ENCODE measurements around the gene PRKCZ. TPM values are rescaled to one million over a fixed set of nuclear protein-coding genes. Genes with fewer than 3 reads are reported as not detected.
A peak's percentile ranks its signal among the peaks of the same experiment; 100 is the strongest.

The PRKCZ gene
- total and polyA plus RNA-seq, 9 donors: 3.4 to 16.1 (median 5.8) TPM

DNA sequence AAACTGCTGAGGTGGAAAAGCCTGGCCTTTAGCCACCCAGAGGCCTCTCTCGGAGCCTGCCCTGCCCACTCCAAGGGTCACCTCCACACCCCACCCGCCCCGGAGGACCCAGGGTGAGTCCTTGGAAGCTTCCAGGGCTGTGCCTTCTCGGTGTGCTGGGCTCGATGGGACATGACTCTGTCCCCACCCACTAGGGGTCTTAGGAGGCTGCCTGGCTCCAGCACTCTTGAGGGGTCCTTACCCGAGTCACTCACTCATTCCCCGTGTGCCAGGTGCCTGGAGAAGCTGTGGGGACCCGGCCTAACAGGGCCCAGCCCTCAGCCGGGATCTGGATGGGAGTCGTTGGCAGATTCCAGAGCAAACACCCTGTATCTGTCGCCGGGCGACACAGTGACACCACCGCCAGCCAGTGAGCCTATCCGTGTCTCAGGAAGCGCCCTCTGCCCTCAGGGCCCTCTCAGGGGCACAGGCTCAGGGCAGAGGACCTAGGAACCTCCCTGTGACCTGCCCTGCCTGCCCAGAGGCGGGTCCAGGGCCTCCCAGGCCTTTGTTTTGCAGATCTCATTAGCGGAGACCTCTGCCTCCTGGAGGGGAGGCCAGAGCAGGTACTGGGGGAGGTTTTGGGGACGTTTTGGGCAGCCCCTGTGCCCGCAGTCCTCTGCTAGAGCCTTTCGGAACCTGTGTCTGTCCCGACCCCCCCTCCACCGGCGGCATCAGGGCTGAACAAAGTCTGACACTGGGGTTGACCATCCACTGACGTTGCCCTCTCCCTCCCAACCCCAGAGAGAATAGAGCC lies 3.1 kb upstream of the PRKCZ start:
- Histone ChIP-seq H3K27ac (no peak overlapping the region), H3K9me3 (no peaks in the 10 kb centered on the region), H3K4me1 (ENCODE audit: insufficient read depth) (peaks cover 4% of the 10 kb centered on the region), H3K27me3 (no peaks in the 10 kb centered on the region), H3K36me3 (no peaks in the 10 kb centered on the region), H3K4me3 (no peak overlapping the region)
- 51 to 62% (median 51%) methylated on average over 25 of the region's 25 CpGs for WGBS, 3 donors
- intact Hi-C loops (cut with DNase I): loop anchor here (5.0 kb wide), 4 partner anchors 85 to 105 kb away; no protein-coding TSS in a partner anchor
- no peak for DNase-seq
- TF ChIP-seq POLR2A (IDR thresholded peaks at IDR 0.05) (no peak), EP300 (IDR thresholded peaks at IDR 0.05) (no peak)
- TF ChIP-seq, protein P1, sequence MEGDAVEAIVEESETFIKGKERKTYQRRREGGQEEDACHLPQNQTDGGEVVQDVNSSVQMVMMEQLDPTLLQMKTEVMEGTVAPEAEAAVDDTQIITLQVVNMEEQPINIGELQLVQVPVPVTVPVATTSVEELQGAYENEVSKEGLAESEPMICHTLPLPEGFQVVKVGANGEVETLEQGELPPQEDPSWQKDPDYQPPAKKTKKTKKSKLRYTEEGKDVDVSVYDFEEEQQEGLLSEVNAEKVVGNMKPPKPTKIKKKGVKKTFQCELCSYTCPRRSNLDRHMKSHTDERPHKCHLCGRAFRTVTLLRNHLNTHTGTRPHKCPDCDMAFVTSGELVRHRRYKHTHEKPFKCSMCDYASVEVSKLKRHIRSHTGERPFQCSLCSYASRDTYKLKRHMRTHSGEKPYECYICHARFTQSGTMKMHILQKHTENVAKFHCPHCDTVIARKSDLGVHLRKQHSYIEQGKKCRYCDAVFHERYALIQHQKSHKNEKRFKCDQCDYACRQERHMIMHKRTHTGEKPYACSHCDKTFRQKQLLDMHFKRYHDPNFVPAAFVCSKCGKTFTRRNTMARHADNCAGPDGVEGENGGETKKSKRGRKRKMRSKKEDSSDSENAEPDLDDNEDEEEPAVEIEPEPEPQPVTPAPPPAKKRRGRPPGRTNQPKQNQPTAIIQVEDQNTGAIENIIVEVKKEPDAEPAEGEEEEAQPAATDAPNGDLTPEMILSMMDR (IDR thresholded peaks at IDR 0.05): no peak

DNA sequence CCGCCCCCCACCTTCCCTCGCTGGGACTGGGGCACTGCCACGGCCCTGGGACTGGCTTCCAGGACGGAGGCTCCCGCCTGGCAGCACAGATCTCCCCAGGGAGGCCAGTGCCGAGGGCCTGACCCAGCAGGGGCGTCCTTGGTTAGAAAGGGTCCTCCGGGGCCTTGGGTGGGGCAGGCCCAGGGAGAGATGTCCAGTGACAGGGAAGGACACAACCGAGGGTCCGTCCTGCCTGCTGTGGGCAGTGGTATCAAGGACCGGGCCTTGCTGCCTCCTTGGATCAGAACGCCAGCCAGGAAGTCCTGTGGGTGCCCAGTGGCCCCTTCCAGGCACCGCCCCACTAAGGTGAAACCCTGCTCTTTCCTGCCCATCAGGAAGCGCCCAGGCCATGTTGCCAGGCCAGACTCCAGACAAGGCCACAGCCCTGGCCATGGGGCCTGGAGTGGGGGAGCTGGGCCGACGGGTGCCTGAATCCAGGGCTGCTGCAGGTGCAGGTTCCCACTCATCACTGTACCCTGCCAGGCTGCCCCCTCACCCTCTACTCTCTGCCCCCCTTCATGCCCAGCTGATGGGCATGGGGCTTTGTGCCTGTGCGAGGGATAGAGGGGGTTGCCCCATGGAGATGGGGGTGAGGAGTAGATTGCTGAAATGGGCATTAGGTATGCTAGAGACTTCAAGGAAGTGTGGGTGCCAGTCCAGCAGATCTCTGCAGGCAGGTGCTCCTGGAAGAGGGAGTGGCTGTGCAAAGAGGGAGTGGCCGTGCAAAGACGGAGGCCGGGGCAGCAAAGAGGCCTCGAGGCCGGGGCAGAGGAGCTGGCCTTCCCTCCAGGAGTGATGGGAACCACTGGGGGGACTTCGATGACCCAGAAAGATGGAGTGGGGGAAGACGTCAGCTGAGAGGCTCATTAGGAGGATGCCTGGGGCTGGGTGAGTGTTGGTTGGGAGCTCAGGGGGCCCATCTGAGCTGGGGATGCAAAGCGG lies 2.2 kb upstream of the PRKCZ start:
- H3K36me3 ChIP-seq: no peaks in the 10 kb centered on the region
- no peak for DNase-seq
- peaks cover 4% of the 10 kb centered on the region for H3K4me1 ChIP-seq (ENCODE audit: insufficient read depth)
- 65 to 68% (median 67%) methylated on average over 22 to 25 of the region's 25 CpGs for WGBS, 3 donors
- intact Hi-C loops (cut with DNase I): loop anchor here (5.0 kb wide), 4 partner anchors 86 to 106 kb away; no protein-coding TSS in a partner anchor
- no peaks in the 10 kb centered on the region for H3K27me3 ChIP-seq
- no peak overlapping the region for H3K4me3 ChIP-seq
- no peak overlapping the region for H3K27ac ChIP-seq
- TF ChIP-seq EP300 (IDR thresholded peaks at IDR 0.05) (no peak), POLR2A (IDR thresholded peaks at IDR 0.05) (no peak)
- TF ChIP-seq, protein P1 (IDR thresholded peaks at IDR 0.05): no peak
- no peaks in the 10 kb centered on the region for H3K9me3 ChIP-seq

DNA sequence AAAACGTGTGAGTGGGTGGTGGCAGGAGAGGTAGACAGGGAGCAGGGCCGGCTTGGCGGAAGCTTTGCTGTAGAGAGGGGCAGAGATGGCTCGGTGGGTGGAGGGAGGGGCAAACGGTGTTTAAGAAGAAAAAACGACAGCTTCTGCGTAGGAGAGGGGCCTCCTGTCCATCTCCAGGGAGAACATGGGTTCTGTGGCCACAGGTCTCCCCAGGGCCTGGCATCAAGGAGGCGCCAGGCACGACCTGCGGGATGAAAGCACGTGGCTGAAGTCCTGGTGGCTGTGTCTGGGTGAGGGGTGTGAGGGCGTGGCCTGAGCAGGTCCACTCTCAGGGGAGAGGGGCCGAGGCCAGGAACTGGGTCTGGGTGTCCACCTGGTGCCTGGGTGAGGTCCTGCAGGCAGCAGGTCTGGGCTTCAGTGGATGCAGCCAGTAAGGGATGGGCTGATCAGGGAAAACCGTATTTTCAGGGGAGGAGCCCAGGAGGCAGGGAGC lies 940 bp upstream of the PRKCZ start:
- Histone ChIP-seq H3K9me3 (no peaks in the 10 kb centered on the region), H3K27ac (no peak overlapping the region), H3K36me3 (no peaks in the 10 kb centered on the region), H3K4me1 (ENCODE audit: insufficient read depth) (peaks cover 4% of the 10 kb centered on the region), H3K27me3 (no peaks in the 10 kb centered on the region), H3K4me3 (peak overlapping the region; percentile 39)
- WGBS, 3 donors: 25 to 32% (median 31%) methylated on average over 14 of the region's 14 CpGs
- TF ChIP-seq POLR2A (IDR thresholded peaks at IDR 0.05) (no peak), EP300 (IDR thresholded peaks at IDR 0.05) (no peak)
- TF ChIP-seq, protein P1 (IDR thresholded peaks at IDR 0.05): no peak
- DNase-seq: no peak
- intact Hi-C loops (cut with DNase I): loop anchor here (5.0 kb wide), 4 partner anchors 87 to 107 kb away; no protein-coding TSS in a partner anchor

DNA sequence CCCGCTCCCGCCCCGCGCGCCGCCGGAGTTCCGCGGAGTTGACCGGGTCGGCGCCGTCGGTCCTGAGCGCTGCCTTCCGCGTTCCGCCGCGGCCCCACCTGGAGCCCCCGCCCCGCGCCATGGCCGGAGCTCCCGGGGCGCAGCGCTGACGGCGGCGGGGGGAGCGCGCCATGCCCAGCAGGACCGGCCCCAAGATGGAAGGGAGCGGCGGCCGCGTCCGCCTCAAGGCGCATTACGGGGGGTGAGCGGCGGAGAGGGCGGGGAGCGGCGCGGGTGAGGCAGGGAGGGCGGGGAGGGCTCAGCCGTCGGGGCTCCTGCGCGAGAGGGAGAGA lies 216 bp downstream of the PRKCZ start:
- H3K4me1 ChIP-seq (ENCODE audit: insufficient read depth): peaks cover 4% of the 10 kb centered on the region
- no peaks in the 10 kb centered on the region for H3K27me3 ChIP-seq
- H3K27ac ChIP-seq: no peak overlapping the region
- peak overlapping the region; percentile 39 for H3K4me3 ChIP-seq
- H3K36me3 ChIP-seq: no peaks in the 10 kb centered on the region
- intact Hi-C loops (cut with DNase I): no loop called here
- no peak for DNase-seq
- no peaks in the 10 kb centered on the region for H3K9me3 ChIP-seq
- 0 to 1% (median 0%) methylated on average over 3 to 50 of the region's 51 CpGs for WGBS, 3 donors
- TF ChIP-seq EP300 (IDR thresholded peaks at IDR 0.05): no peak
- TF ChIP-seq, protein P1 (IDR thresholded peaks at IDR 0.05): no peak
